ENCODE data around the gene PRLH.

Gene PRLH

GRCh38 chr2:237552908-237553307 is 13.5 kb upstream of the PRLH start:
- in situ Hi-C loops (cut with MboI; ENCODE audit: low pct_unique_long_range_greater_than_20kb, low sequenced_read_pairs, unreplicated experiment), result no loop called here
- DNase-seq (ENCODE audit: low spot score), result no peak

GRCh38 chr2:237553948-237554347 is 12.4 kb upstream of the PRLH start:
- in situ Hi-C loops (cut with MboI; ENCODE audit: low pct_unique_long_range_greater_than_20kb, low sequenced_read_pairs, unreplicated experiment), result no loop called here
- TF ChIP-seq, protein P1, sequence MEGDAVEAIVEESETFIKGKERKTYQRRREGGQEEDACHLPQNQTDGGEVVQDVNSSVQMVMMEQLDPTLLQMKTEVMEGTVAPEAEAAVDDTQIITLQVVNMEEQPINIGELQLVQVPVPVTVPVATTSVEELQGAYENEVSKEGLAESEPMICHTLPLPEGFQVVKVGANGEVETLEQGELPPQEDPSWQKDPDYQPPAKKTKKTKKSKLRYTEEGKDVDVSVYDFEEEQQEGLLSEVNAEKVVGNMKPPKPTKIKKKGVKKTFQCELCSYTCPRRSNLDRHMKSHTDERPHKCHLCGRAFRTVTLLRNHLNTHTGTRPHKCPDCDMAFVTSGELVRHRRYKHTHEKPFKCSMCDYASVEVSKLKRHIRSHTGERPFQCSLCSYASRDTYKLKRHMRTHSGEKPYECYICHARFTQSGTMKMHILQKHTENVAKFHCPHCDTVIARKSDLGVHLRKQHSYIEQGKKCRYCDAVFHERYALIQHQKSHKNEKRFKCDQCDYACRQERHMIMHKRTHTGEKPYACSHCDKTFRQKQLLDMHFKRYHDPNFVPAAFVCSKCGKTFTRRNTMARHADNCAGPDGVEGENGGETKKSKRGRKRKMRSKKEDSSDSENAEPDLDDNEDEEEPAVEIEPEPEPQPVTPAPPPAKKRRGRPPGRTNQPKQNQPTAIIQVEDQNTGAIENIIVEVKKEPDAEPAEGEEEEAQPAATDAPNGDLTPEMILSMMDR (IDR thresholded peaks at IDR 0.05; ENCODE audit: extremely low read depth, insufficient read depth, missing control alignments), result no peak
- DNase-seq (ENCODE audit: low spot score), result no peak

More at GRCh38 chr2:237552908-237553307, 13.5 kb upstream of the PRLH start:
- TF ChIP-seq, protein P1 (IDR thresholded peaks at IDR 0.05; ENCODE audit: extremely low read depth, insufficient read depth, missing control alignments), result no peak

- in situ Hi-C loops (cut with MboI; ENCODE audit: low pct_unique_long_range_greater_than_20kb, low sequenced_read_pairs, unreplicated experiment), result no loop called here
- TF ChIP-seq, protein P1 (IDR thresholded peaks at IDR 0.05; ENCODE audit: extremely low read depth, insufficient read depth, missing control alignments), result no peak
- no peak for DNase-seq (ENCODE audit: low spot score)
Measured at GRCh38 chr2:237555560-237555959, 10.8 kb upstream of the PRLH start.

DNA sequence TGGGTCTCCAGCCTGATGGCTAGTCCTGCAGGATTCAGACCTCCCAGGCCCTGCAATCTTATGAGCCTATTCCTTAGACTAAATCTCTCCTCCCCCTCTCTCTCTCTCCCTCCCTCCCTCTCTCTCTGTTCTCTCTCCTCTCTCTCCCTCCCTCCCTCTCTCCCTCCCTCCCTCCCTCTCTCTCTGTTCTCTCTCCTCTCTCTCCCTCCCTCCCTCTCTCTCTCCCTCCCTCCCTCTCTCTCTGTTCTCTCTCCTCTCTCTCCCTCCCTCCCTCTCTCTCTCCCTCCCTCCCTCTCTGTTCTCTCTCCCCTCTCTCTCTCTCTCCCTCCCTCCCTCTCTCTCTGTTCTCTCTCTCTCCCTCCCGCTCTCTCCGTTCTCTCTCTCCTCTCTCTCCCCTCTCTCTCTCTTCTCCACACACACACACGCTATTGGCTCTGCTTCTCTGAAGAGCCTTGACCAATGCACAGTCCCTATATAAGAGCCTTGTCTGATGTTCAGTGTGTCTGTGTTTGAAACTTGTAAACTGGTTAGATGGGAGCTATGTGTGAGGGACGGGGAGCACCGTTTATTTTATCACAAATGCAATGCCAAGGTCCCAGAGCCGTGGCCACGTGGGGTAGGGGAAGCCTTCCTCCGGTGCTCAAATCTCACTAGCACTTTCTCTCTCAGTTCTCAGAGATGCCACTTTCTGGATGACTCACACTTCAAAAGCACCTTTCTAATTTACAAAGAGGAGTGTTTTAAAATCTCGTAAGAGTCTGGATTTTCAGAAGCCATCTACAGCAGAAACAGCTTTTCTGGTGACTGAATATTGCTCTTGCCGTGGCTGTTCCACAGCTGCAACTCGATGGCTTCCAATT is 9.4 kb upstream of the PRLH start:
- TF ChIP-seq, protein P1 (IDR thresholded peaks at IDR 0.05; ENCODE audit: extremely low read depth, insufficient read depth, missing control alignments), result no peak
- in situ Hi-C loops (cut with MboI; ENCODE audit: low pct_unique_long_range_greater_than_20kb, low sequenced_read_pairs, unreplicated experiment), result no loop called here
- peak; percentile 79 for DNase-seq (ENCODE audit: low spot score)

GRCh38 chr2:237557633-237558015 is 8.8 kb upstream of the PRLH start:
- TF ChIP-seq, protein P1 (IDR thresholded peaks at IDR 0.05; ENCODE audit: extremely low read depth, insufficient read depth, missing control alignments), result no peak
- in situ Hi-C loops (cut with MboI; ENCODE audit: low pct_unique_long_range_greater_than_20kb, low sequenced_read_pairs, unreplicated experiment), result no loop called here
- no peak for DNase-seq (ENCODE audit: low spot score)

GRCh38 chr2:237558961-237559641 is 7.3 kb upstream of the PRLH start:
- DNase-seq (ENCODE audit: low spot score), result no peak
- in situ Hi-C loops (cut with MboI; ENCODE audit: low pct_unique_long_range_greater_than_20kb, low sequenced_read_pairs, unreplicated experiment), result no loop called here
- TF ChIP-seq, protein P1 (IDR thresholded peaks at IDR 0.05; ENCODE audit: extremely low read depth, insufficient read depth, missing control alignments), result no peak

Data from GM13977 (cell line).